HCT116 (cell line): Measurements from ENCODE around the gene SIK3.

Experiments
- ATF3 ChIP-seq: IDR thresholded peaks from 2 replicates; pipeline ENCODE4 v1.6.1; 2012
- CTCF ChIP-seq, 3 experiments: fragments of 200-600 bp in 1 of 3; sonication (generic) in 1 of 3; IDR thresholded peaks in 2 of 3; conservative IDR thresholded peaks in 1 of 3; 2 replicates each; pipeline ENCODE4 v1.5.1; 2012 to 2017; ENCODE audit warnings: low read depth in 2 of 3, low read length in 2 of 3, antibody characterized with exemption in 1 of 3, borderline replicate concordance in 1 of 3, control low read depth in 1 of 3, mild to moderate bottlenecking in 1 of 3, mixed read lengths in 1 of 3, mixed run types in 1 of 3, moderate library complexity in 1 of 3; ENCODE audit not compliant: insufficient read depth in 1 of 3
- EZH2phosphoT487 ChIP-seq: fragments of 200-600 bp; IDR thresholded peaks from 2 replicates; pipeline ENCODE4 v1.6.1; 2018; ENCODE audit warnings: antibody characterized with exemption, borderline replicate concordance
- POLR2AphosphoS5 ChIP-seq: IDR thresholded peaks from 2 replicates; pipeline ENCODE4 v1.6.1; 2011; ENCODE audit warnings: mild to moderate bottlenecking, low read depth, low read length, moderate library complexity
- RAD21 ChIP-seq: IDR thresholded peaks from 2 replicates; pipeline ENCODE4 v1.6.1; 2012; ENCODE audit warnings: low read depth, mild to moderate bottlenecking
- REST ChIP-seq: IDR thresholded peaks from 2 replicates; pipeline ENCODE4 v1.6.1; 2012; ENCODE audit warnings: low read depth
- TCF7L2 ChIP-seq: IDR thresholded peaks from 2 replicates; pipeline ENCODE4 v1.7.0; 2011; ENCODE audit warnings: borderline replicate concordance, inconsistent platforms; ENCODE audit not compliant: insufficient read depth, insufficient read length; ENCODE audit errors: extremely low read depth
- ZNF274 ChIP-seq: fragments of 200-500 bp; sonication (Bioruptor generic); IDR thresholded peaks from 2 replicates; pipeline ENCODE4 v1.6.1; 2014; ENCODE audit warnings: mild to moderate bottlenecking, low read depth, low read length, inconsistent platforms

- TF ChIP-seq CTCF (IDR thresholded peaks at IDR 0.05 in 2 of 3, conservative IDR thresholded peaks at IDR 0.05 in 1 of 3; ENCODE audit: borderline replicate concordance in 1 of 3, insufficient read depth in 1 of 3, low read depth in 2 of 3, low read length in 2 of 3) (no peak), POLR2AphosphoS5 (no peak), RAD21 (no peak), ATF3 (no peak), ZNF274 (no peak), EZH2phosphoT487 (no peak), TCF7L2 (no peak), REST (no peak)
Measured at GRCh38 chr11:116874251-116874650, 224.0 kb downstream of the SIK3 start.
